Measurements from ENCODE around the gene ALG12.

Gene ALG12

DNA sequence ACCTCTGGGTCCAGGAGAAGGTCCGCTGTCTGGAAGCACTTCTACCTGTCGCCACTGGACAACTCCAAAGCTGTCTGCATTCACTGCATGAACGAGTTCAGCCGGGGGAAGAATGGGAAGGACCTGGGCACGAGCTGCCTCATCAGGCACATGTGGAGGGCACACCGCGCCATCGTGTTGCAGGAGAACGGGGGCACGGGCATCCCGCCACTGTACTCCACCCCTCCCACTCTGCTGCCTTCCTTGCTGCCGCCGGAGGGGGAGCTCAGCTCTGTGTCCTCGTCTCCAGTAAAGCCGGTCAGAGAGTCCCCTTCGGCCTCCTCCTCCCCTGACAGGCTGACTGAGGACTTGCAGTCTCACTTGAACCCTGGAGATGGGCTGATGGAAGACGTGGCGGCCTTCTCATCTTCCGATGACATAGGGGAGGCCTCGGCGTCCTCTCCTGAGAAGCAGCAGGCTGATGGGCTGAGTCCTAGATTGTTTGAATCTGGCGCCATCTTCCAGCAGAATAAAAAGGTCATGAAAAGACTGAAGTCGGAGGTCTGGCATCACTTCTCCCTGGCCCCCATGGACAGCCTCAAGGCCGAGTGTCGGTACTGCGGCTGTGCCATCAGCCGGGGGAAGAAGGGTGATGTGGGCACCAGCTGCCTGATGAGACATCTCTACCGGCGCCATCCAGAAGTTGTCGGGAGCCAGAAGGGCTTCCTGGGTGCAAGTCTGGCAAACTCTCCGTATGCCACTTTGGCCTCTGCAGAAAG is 33.6 kb downstream of the ALG12 start:
- H2AFZ ChIP-seq (ENCODE audit: low read depth, low read length, severe bottlenecking): no peak overlapping the region
- no peak overlapping the region for H3K9ac ChIP-seq (ENCODE audit: low read length)
- peaks cover 52% of the 10 kb centered on the region for H3K79me2 ChIP-seq (ENCODE audit: insufficient read depth, low read length)
- H3F3A ChIP-seq (ENCODE audit: insufficient read depth): no peaks in the 10 kb centered on the region
- H3K4me3 ChIP-seq (ENCODE audit: insufficient read depth, low read length, poor library complexity, severe bottlenecking): no peak overlapping the region
- H3K27me3 ChIP-seq (ENCODE audit: low read length): no peaks in the 10 kb centered on the region
- H3K9me2 ChIP-seq (replicated peaks; ENCODE audit: insufficient read depth, low read length): no peaks in the 10 kb centered on the region
- H4K20me1 ChIP-seq (ENCODE audit: low read depth, low read length): peaks cover 3% of the 10 kb centered on the region; the same call in 1 of the 2 replicates
- TF ChIP-seq EZH2phosphoT487 (conservative IDR thresholded peaks at IDR 0.05; ENCODE audit: low read length): no peak
- TF ChIP-seq, protein P1, sequence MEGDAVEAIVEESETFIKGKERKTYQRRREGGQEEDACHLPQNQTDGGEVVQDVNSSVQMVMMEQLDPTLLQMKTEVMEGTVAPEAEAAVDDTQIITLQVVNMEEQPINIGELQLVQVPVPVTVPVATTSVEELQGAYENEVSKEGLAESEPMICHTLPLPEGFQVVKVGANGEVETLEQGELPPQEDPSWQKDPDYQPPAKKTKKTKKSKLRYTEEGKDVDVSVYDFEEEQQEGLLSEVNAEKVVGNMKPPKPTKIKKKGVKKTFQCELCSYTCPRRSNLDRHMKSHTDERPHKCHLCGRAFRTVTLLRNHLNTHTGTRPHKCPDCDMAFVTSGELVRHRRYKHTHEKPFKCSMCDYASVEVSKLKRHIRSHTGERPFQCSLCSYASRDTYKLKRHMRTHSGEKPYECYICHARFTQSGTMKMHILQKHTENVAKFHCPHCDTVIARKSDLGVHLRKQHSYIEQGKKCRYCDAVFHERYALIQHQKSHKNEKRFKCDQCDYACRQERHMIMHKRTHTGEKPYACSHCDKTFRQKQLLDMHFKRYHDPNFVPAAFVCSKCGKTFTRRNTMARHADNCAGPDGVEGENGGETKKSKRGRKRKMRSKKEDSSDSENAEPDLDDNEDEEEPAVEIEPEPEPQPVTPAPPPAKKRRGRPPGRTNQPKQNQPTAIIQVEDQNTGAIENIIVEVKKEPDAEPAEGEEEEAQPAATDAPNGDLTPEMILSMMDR (IDR thresholded peaks at IDR 0.05; ENCODE audit: insufficient read depth, low read length, poor library complexity, severe bottlenecking): no peak
- H3K36me3 ChIP-seq (ENCODE audit: low read length): peaks cover 17% of the 10 kb centered on the region
- H3K4me2 ChIP-seq (ENCODE audit: low read depth, low read length, poor library complexity, severe bottlenecking): no peak overlapping the region
- no peaks in the 10 kb centered on the region for H3K9me3 ChIP-seq (ENCODE audit: insufficient read depth, low read length)
- no peak overlapping the region for H3K27ac ChIP-seq (ENCODE audit: low read depth, low read length)

- no peak overlapping the region for H3K9ac ChIP-seq (ENCODE audit: low read length)
- H3K4me2 ChIP-seq (ENCODE audit: low read depth, low read length, poor library complexity, severe bottlenecking): no peak overlapping the region
- H3K9me2 ChIP-seq (replicated peaks; ENCODE audit: insufficient read depth, low read length): no peaks in the 10 kb centered on the region
- H4K20me1 ChIP-seq (ENCODE audit: low read depth, low read length): peaks cover 3% of the 10 kb centered on the region; the same call in 1 of the 2 replicates
- TF ChIP-seq EZH2phosphoT487 (conservative IDR thresholded peaks at IDR 0.05; ENCODE audit: low read length): no peak
- TF ChIP-seq, protein P1 (IDR thresholded peaks at IDR 0.05; ENCODE audit: insufficient read depth, low read length, poor library complexity, severe bottlenecking): no peak
- no peaks in the 10 kb centered on the region for H3K9me3 ChIP-seq (ENCODE audit: insufficient read depth, low read length)
- H3K27me3 ChIP-seq (ENCODE audit: low read length): no peaks in the 10 kb centered on the region
- no peak overlapping the region for H3K4me3 ChIP-seq (ENCODE audit: insufficient read depth, low read length, poor library complexity, severe bottlenecking)
- no peak overlapping the region for H2AFZ ChIP-seq (ENCODE audit: low read depth, low read length, severe bottlenecking)
- peaks cover 49% of the 10 kb centered on the region for H3K79me2 ChIP-seq (ENCODE audit: insufficient read depth, low read length)
- H3F3A ChIP-seq (ENCODE audit: insufficient read depth): no peaks in the 10 kb centered on the region
- H3K27ac ChIP-seq (ENCODE audit: low read depth, low read length): no peak overlapping the region
- H3K36me3 ChIP-seq (ENCODE audit: low read length): peaks cover 15% of the 10 kb centered on the region
Observed at GRCh38 chr22:49884075-49884474, 34.2 kb downstream of the ALG12 start.

- Histone ChIP-seq H4K20me1 (ENCODE audit: low read depth, low read length) (peaks cover 3% of the 10 kb centered on the region; the same call in 1 of the 2 replicates), H3K27ac (ENCODE audit: low read depth, low read length) (no peak overlapping the region), H2AFZ (ENCODE audit: low read depth, low read length, severe bottlenecking) (no peak overlapping the region), H3K36me3 (ENCODE audit: low read length) (peaks cover 12% of the 10 kb centered on the region), H3K4me2 (ENCODE audit: low read depth, low read length, poor library complexity, severe bottlenecking) (no peak overlapping the region), H3K4me3 (ENCODE audit: insufficient read depth, low read length, poor library complexity, severe bottlenecking) (no peak overlapping the region), H3K9me2 (replicated peaks; ENCODE audit: insufficient read depth, low read length) (no peaks in the 10 kb centered on the region), H3K9ac (ENCODE audit: low read length) (no peak overlapping the region), H3K79me2 (ENCODE audit: insufficient read depth, low read length) (peaks cover 53% of the 10 kb centered on the region), H3K9me3 (ENCODE audit: insufficient read depth, low read length) (no peaks in the 10 kb centered on the region), H3F3A (ENCODE audit: insufficient read depth) (no peaks in the 10 kb centered on the region), H3K27me3 (ENCODE audit: low read length) (no peaks in the 10 kb centered on the region)
- TF ChIP-seq, protein P1 (IDR thresholded peaks at IDR 0.05; ENCODE audit: insufficient read depth, low read length, poor library complexity, severe bottlenecking): no peak
- TF ChIP-seq EZH2phosphoT487 (conservative IDR thresholded peaks at IDR 0.05; ENCODE audit: low read length): no peak
Observed at GRCh38 chr22:49883294-49883640, 35.0 kb downstream of the ALG12 start.

All from SU-DHL-6 (cell line).